ENCODE results near the gene HMCN1.
"Not testable (repeated sequence)": the region's sequence is repeated elsewhere in the genome, so short reads cannot be mapped to it uniquely, and the experiment has no call there.

HMCN1 gene

DNA sequence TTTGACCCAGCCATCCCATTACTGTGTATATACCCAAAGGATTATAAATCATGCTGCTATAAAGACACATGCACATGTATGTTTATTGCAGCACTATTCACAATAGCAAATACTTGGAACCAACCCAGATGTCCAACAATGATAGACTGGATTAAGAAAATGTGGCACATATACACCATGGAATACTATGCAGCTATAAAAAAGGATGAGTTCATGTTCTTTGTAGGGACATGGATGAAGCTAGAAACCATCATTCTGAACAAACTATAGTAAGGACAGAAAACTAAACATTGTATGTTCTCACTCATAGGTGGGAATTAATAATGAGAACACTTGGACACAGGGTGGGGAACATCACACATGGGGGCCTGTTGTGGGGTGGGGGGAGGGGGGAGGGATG lies 477.4 kb downstream of the HMCN1 start:
- DNase-seq = not testable (repeated sequence)

DNA sequence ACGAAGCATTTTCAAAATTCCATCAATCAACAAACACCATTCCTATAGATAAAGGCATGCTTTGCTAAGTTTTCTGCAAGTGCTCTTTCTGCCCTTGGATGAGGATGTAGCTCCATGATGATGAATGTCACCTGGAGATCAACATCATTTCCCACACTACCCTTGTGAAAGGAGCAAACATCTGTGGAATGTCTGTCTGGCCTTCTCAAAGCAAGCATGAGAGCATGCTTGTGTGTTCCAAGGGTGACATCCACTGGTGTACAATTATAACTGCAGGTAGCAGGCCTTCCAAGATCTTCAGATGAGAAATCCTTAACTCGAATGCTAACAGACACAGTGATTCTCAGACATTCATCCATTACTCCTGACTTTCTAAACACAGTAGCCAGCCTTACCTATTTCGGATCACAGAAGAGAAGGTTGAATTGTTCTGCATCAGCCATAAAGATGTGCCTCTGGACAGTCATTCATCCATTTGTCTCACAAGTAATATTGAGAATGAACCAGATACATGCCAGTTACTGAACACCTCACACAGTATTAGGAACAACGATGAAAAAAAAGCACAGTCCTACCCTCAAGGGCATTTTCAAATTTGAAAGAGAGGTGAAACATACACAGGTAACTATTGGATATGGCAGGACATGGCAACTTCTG lies 478.5 kb downstream of the HMCN1 start:
- DNase-seq = peak; percentile 56 to 69 (median 64)

DNA sequence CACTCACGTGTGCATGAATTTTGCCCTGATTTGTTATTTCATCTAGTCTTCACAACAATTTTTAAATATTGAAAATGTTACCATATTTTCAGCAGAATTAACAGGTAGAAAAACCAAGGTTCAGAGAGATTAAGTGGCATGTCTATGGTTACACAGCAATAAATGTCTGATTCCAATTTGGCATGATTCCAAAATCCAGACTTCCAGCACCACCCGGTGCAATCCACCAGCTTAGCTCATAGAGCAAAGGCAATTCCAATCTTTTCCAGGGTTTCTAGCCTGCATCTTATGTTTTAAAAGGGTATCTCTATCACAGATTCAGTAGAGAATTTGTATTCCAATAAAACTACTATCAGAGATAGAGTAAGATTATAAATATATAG lies 479.0 kb downstream of the HMCN1 start:
- no peak for DNase-seq

DNA sequence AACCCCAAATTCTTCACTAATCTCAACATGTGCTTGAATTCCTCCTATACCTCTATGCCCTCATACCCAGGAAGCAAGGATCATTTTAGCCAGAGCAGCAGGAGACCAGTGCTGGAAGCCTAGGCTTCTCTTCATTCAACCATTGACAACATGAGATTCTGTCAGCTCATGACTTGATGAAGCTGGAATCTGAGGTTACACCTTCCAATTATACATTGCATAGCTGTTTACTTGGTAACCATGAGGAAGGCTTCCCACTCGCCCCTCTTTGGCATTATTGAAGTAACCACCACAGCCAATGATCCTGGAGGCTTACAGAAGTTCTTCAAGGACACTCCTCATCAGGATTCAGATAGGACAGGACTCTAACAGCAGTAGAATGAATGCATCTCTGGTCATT lies 480.6 kb downstream of the HMCN1 start:
- DNase-seq = no peak

DNA sequence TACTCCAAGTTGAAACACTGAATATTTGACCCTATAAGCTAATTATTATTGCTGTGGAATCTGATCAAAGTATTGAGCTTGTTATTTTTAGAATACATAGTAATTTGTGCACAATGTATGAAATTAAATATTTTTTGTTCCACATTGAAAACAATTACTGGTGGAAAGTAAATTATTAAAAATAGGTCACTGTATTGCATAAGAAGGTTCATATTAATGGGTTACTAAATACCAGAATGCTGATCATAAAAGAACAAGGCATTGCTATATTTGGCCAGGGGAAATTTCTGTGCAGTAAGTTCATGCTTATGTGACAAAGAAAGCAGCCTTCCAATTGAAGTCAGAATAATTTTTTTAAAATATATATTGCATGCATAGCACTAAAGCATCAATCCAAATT lies 481.4 kb downstream of the HMCN1 start:
- no peak for DNase-seq

DNA sequence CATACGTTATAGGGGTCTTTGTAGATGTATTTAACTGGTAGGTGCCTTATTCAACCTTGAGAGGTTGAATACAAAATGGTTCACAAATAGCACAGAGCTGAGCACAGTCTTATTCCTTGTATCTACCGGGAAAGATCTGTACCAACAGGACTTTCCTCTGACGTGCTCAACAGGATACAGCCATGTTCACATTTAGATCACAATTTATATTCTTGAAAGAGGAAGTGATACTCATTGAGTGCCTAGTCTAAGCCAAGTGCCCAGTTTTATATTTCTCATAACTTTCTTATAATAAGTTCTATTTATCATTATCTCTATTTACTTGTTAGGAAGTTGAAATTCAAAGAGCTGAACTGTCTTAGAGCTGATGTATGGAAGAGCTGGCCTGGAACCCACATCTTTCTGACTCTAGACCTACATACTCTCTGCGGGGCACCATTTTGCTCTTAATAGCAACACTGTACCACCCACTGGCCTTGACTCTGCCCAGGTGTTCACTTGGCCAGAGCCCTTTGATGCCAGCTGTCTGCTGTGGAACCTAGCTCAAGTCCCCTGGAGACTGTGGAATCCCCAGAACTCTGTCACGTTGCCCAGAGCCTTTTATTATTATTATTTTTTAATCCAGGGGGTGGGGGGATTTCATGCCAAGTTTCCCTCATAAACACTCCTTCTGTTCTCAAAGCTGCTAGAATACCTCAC lies 484.6 kb downstream of the HMCN1 start:
- peak; percentile 14 to 68 (median 46) for DNase-seq

DNA sequence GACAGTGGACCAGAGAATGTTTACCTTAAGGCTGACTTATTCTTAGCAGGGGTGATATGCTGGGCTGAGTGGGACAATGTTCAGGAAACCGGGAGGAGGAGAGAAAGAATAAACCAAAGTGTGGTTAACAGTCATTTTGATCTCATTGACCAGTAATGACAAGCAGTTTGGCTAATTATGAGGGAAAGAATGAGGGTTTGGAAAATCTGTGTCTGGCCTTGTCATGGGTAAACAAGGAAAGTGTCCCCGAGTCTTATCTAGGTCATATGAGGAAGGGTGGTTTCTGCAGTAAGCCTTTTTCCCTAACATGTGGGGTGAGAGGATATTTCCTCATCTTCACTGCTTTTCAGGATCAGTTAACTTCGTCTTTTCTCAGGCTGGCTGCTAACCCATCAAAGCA lies 485.9 kb downstream of the HMCN1 start:
- DNase-seq = peak; percentile 3 to 26 (median 8)

DNA sequence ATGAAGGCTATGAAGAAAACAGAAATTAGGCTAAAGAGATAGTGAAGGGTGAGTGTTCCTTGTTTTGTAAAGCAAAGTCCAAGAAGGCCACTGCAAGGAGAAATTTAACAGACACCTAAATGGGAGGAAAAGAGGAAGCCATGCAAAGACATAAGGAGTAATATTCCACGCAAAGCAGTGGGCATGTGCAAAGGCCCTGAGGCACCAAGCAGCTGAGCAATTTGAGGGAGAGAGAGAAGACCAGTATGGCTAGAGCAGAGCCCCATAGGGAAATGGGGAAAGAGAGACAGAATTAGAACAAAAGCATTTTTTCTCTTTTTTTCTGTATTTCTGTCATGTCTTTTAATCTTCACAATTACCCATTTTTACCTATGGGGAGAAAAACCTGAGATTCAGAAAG lies 486.7 kb downstream of the HMCN1 start:
- DNase-seq = no peak

DNA sequence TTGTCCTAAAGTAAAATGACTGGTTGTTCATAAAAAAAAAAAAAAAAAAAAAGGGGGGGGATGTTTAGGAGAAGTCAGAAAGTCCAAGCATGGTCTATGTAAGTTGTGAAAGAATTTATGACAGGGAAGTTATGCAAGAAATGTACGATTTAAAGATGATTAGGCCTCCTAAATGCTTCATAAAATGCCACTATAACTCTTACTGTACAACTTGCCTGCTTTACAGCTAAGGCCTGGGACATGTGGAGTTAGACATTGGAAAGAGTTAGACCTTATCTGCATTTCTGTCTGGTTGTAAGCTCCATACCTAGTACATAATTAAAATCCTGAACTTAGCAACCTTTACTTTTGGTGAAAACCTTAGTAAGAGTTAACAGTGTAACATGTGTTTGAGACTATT lies 490.9 kb downstream of the HMCN1 start:
- peak in 1 of 3 donors; percentile 13 for DNase-seq

DNA sequence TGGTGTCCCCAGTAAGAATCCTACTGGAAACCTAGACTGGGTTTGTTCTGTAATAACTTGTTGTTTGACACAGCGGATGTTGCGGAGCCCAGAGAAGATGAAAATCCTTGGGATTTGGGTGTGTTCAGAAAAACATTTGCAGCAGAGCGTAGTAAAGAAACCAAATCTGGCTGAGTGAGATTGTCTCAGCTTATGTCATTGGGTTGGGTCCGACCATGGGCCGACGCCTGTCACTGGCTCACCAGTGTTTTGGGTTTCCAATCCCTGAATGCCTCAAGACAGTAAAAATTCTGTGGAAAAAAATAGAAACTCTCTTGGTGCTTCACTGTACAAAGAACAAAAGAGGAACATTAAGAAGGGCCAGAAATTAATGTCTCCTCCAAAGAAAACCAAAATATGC lies 494.6 kb downstream of the HMCN1 start:
- no peak for DNase-seq

DNA sequence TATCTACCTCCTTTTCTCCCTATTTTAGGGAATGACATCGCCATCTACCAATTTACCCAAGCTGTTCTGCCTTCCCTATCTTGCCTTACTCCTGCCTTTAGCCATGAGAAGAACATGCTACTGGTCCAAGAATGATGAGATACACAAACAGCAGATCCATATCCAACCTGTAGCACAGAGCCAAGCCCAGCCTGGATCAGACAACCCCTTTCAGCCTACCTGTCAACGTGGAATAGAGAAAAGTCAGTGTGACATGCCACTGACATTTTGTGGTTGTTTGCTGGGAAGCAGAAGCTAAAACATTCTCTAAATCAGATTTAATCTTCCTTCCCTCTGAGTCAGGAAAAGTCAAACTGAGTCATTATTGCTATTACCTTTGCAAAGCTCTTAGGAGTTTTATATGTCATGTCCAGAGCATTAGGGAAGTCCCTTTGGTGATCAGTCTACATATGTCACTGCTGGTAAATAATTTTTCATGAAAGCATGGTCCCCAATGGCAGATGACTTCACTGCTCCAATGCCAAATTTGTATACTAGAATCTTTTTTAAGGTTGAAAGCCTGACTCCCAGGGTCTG lies 497.8 kb downstream of the HMCN1 start:
- no peak for DNase-seq

DNA sequence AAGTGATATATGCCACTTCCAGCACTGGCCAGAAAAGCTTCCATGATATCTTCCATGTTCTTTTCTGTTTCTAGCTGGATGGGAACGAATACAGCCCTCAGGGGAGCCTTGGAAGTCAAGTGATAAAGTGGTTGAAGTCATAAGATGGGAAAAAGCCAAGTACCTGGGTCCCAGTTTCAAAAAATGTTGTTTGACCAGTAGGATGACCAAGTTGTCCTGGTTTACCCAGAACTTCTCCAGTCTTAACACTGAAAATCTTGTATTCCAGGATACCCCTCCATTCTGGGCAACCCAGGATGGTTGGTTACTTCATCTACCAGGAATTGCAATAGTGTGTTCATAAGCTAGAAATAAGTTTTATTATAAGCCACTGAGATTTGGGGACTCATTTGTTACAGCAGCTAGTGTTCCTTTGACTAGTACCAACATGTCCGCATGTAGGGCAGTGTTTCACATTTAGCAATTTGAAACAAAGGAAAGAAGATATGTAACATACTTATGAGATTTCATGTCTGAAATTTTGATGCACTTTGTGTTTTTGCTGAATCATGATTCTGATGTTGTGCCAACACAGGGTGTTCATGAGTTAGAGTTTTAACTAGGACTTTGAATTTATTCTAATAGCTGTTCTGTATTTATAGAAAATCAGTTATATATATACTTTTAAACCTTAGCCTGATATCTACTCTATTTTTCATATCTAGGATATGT lies 500.9 kb downstream of the HMCN1 start:
- no peak for DNase-seq

DNA sequence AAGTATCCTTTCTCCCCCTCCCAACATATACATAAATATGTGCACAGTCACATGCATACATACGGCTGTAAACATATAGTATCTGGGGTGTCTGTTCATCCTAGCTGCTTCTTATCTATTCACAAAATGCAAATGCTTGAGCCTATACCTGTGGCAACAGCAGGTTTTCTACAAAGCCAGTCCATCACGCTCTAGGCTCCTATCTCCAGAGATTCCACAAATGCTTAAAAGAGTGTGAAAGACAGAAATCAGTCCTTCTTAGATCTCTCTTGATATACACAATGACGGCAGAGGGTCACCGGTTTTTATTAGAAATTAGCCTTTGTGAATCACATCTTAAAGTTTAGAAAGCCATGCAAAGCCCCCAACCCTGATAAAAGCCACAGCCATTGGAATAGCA lies 501.5 kb downstream of the HMCN1 start:
- no peak for DNase-seq

DNA sequence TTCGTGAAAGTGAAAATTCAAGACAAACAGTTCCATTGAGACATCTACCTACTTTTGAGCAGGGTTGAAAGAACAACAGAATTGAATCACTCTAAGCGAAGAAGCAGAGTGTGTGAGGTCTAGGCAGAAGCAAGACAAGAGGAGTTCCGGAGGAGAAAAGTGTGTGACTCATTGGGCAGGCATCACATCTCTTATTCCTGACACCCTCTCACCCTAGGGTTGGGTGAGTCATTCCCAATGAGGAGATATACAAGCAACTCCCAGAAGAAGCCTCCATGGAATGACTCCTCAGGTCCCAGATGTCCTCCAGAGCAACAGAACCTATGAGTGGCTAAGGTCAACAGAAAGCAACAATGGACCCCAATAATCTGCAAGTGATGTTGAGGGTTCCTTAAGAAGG lies 502.7 kb downstream of the HMCN1 start:
- peak in 1 of 3 donors; percentile 3 for DNase-seq

DNA sequence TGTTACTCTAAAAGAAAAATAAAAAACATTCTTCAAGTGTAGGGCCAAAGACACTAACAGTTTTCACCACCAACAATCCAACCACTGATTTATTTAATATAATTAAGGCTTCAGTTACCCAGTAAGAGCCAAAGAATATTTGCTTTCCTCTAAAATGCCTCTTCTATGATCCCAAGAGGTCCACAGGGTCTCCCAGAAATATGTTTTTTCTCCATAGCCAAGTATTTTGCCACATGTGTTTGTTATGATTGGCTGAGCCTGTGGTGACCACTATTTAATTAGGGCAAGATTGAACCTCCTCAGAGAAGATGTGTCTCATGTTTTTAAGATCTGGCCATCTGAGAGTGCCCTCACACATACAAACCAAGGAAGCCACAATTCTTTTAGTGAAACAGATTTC lies 505.0 kb downstream of the HMCN1 start:
- no peak for DNase-seq

DNA sequence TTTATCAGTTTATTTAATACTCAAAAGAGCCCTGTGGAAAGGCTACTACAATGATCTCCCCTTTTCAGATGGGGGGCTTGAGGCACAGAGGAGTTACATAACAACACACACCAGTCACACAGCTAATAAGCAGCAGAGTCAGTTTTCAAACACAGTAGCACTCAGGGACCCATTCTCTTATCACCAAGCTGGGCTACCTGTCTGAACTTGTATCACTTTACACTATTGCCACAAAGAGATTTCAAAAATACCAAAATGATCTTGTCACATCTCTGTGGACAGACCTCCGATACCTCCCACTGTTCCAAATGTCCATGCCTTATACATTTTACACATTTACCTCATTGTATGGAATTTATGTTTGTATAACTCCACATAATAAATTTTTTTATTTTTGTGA lies 506.2 kb downstream of the HMCN1 start:
- no peak for DNase-seq
